Activated CD8-positive, alpha-beta memory T cell treated with anti-CD3 and anti-CD28 coated beads, Interleukin-2, amount 50 U/mL, for 1 hour (primary cell): ENCODE measurements around the gene B3GLCT.

ENCODE experiments used
- DNase-seq: peaks from one replicate; pipeline ENCODE4 v3.0.0-alpha.2; 2020; ENCODE audit errors: extremely low read depth

The B3GLCT gene

DNA sequence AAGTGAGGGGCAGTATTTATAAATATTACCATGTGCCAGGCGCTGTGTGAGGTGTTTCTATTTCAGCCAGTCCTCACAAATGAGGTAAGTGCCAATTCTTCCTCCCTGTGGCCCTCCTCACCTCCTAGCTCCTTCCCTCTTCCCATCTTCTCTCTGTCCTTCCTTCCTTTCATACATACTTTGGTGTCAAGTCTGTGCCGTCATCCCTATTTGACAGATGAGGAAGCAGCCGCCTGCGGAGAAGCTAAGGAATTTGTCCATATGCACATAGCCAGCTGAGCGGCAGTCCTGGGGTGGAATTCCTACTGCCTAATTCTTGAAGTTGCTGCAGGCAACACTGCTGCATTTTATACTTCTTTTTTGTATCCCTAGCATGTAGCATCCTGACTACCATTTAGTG lies 150.8 kb downstream of the B3GLCT start:
- DNase-seq, result no peak

GRCh38 chr13:31351376-31351775 lies 151.6 kb downstream of the B3GLCT start:
- no peak for DNase-seq

DNA sequence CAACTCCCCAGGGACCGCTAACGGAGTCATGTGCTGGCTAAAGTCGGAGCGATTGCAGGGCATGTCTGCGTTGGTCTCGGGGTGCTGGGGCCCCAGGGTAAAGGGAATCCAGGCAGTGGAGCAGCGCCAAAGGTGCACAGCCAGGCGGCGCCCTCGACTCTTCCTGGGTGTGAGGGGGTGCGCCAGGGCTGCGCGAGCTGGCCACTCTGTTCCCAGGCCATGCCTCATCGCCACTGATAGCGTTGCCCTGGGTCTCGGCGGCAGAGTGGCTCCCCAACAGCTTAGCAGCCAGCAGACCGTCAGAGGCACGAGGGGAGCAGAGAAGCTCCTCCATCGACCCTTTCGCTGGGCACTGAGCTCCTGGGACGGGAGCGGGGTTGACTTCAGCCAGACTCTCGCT lies 152.7 kb downstream of the B3GLCT start:
- DNase-seq, result no peak

GRCh38 chr13:31355001-31355400 lies 155.2 kb downstream of the B3GLCT start:
- no peak for DNase-seq

- DNase-seq, result no peak
Observed at GRCh38 chr13:31356991-31357390, 157.2 kb downstream of the B3GLCT start.

DNA sequence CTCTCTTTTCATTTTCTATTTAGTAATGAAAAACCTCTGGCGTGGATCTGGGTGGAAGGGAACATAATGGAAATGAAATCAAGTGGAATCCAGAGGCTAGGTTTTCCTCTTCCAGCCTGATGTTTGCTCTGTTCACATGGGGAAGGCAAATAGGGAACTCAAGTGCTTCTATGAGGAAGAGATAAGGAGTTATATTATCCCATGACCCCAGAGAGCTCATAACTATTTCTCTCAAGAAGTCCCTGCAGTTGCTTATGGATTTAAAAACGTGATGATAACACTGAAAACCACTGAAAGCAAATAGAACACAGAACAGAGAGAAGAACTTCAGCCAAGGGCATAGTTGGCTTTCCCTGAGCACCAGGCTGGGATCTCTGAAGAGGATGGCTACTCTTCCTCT lies 157.8 kb downstream of the B3GLCT start:
- no peak for DNase-seq

DNA sequence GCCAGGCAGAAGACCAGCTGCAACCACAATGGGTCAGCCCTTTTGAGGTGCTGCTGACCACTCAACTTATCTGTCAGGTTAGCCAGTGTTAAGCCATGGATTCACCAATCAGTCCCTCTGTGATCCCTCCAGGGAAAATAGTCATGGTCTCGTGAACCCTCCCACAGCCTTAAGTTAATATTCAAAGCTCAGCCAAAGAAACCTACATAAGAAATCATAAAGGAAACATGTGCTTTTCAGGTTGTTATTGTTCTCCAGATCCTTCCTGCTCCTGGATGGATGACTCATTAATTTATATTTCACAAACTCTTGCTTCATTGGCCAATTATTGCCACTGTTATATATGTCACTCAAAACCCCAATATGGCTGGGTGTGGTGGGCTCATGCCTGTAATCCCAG lies 161.9 kb downstream of the B3GLCT start:
- DNase-seq, result no peak

- no peak for DNase-seq
Observed at GRCh38 chr13:31365630-31366029, 165.9 kb downstream of the B3GLCT start.

GRCh38 chr13:31367410-31367809 lies 167.6 kb downstream of the B3GLCT start:
- no peak for DNase-seq

DNA sequence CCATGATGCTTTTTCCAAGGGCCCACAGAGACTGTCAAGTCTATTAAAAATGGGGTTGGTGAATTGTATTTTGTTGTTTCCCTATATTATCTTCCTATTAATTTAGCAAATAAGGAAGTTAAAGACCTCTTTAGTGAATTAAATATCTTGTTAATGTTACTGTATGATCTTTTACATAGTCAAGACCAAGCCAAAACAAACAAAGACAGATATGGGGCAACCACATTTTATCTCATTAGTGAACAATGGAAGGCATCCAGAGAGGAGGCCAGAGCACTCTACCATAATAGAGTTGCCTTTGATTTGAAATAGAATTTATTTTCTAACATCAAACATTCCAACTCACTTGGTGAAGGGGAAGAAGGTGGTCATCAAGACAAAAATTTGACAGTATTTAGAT lies 169.4 kb downstream of the B3GLCT start:
- DNase-seq, result no peak

DNA sequence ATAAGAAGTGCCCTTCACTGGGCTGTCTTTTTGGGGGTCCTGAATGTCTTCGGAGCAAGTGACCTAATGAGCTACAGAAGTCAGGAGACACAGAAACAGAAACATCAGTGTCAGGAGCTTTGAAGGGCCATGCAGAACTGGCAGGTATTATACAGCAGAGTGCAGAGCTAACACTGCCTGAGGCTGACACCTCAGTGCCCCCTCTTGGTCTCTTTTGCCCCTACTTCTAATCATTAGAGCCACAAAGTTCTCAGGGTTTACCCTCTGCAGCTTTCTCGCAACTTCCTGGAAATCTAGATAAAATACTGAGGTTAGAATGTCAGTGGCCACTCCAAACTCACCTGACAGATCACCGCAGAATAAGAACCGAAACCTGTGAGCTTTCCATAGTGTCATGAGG lies 172.7 kb downstream of the B3GLCT start:
- DNase-seq, result no peak

DNA sequence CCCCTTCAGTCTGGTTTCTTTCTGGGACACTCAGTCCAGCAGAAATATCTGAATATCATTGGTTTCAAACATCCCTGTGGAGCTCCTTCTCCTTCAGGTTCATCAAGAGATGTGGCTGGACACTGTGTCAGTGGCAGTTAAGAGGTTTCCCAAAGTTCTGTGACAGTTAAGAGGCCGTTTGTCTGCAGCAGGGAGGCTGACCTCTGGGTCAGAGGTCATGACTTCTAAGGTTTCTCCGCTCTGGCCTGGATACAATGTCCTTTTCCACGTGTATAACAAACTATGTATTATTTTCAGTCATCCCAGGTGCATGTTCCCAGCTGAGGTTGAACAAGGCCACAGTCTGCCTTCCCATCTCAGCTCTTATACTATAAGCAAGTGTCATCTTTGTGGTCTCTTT lies 174.9 kb downstream of the B3GLCT start:
- no peak for DNase-seq

GRCh38 chr13:31377946-31378345 lies 178.2 kb downstream of the B3GLCT start:
- no peak for DNase-seq

GRCh38 chr13:31380715-31381114 lies 180.9 kb downstream of the B3GLCT start:
- DNase-seq, result no peak
